Stomach smooth muscle (tissue), 2 donors: Measurements from ENCODE around the gene MYO5C.
"Not testable (repeated sequence)": the region's sequence is repeated elsewhere in the genome, so short reads cannot be mapped to it uniquely, and the experiment has no call there.

Experiments used
- H3K27ac ChIP-seq: one replicate; pipeline ENCODE4 v1.7.0; 2013; ENCODE audit warnings: mild to moderate bottlenecking, low read length, inconsistent platforms
- H3K27me3 ChIP-seq, 2 donors: one replicate each; pipeline ENCODE4 v1.7.0; 2013; ENCODE audit warnings: low read length in 2 of 2; ENCODE audit not compliant: insufficient read depth in 2 of 2, control insufficient read depth in 1 of 2
- H3K36me3 ChIP-seq, 2 donors: one replicate each; pipeline ENCODE4 v1.7.0; 2013; ENCODE audit warnings: low read length in 2 of 2; ENCODE audit not compliant: control insufficient read depth in 2 of 2, insufficient read depth in 2 of 2
- H3K4me1 ChIP-seq: one replicate; pipeline ENCODE4 v1.7.0; 2013; ENCODE audit warnings: low read length; ENCODE audit not compliant: control insufficient read depth, insufficient read depth
- H3K4me3 ChIP-seq, 2 donors: one replicate each; pipeline ENCODE4 v1.7.0; 2013; ENCODE audit warnings: low read length in 2 of 2
- H3K9ac ChIP-seq, 2 donors: one replicate each; pipeline ENCODE4 v1.7.0; 2013; ENCODE audit warnings: low read length in 2 of 2, mild to moderate bottlenecking in 1 of 2
- H3K9me3 ChIP-seq, 2 donors: one replicate each; pipeline ENCODE4 v1.7.0; 2013; ENCODE audit warnings: low read length in 2 of 2; ENCODE audit not compliant: control insufficient read depth in 2 of 2
- donor health status: healthy.
- donor health status: Pancreatic carcinoma.

Gene MYO5C

DNA sequence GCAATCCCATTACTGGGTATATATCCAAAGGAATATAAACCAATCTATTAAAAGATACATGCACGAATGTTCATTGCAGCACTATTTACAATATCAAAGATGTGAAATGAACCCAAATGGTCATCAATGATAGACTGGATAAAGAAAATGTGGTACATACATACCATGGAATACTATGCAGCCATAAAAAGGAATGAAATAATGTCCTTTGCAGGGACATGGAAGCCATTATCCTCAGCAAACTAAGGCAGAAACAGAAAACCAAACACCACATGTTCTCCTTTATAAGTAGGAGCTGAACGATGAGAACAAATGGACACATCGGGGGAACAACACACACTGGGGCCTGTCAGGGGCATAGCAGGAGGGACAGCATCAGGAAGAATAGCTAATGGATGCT is 125.4 kb downstream of the MYO5C start:
- H3K9me3 ChIP-seq, H3K9ac ChIP-seq, H3K4me1 ChIP-seq, H3K27ac ChIP-seq, H3K36me3 ChIP-seq, H3K27me3 ChIP-seq, H3K4me3 ChIP-seq: not testable (repeated sequence)

DNA sequence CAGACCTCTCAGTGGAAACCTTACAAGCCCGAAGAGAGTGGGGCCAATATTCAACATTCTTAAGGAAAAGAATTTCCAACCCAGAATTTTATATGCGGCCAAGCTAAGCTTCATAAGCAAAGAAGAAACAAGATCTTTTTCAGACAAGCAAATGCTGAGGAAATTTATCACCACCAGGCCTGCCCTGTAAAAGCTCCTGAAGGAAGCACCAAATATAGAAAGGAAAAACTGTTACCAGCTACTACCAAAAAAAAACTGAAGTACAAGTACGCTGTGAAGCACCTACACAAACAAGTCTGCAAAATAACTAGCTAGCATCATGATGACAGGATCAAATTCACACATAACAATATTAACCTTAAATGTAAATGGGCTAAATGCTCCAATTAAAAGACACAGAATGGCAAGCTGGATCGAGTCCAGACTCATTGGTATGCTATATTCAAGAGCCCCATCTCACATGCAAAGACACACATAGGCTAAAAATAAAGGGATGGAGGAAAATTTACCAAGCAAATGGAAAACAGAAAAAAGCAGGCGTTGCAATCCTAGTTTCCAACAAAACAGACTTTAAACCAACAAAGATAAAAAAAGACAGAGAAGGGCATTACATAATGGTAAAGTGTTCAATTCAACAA is 130.0 kb downstream of the MYO5C start:
- H3K9me3 ChIP-seq, H3K27ac ChIP-seq, H3K36me3 ChIP-seq, H3K4me1 ChIP-seq, H3K9ac ChIP-seq, H3K4me3 ChIP-seq, H3K27me3 ChIP-seq: not testable (repeated sequence)

DNA sequence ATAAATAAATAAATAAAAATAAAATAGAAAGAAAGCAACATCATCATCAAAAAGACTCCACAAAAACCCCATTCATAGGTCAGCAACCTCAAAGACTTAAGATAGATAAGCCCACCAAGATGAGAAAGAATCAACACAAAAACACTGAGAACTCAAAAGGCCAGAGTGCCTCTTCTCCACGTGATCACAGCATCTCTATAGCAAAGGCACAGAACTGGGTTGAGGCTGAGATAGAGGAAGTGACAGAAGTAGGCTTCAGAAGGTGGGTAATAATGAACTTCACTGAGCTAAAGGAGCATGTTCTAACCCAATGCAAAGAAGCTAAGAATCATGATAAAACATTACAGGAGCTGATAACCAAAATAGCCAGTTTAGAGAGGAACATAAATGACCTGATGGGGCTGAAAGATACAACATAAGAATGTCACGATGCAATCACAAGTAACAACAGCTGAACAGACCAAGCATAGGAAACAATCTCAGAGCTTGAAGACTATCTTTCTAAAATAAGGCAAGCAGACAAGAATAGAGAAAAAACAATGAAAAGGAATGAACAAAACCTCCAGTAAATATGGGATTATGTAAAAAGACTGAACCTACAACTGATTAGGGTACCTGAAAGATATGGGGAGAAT is 130.9 kb downstream of the MYO5C start:
- no peak overlapping the region for H3K4me3 ChIP-seq
- H3K9me3 ChIP-seq = no peaks in the 10 kb centered on the region
- no peak overlapping the region for H3K9ac ChIP-seq
- H3K27me3 ChIP-seq = no peaks in the 10 kb centered on the region
- H3K36me3 ChIP-seq = peaks cover 3 to 7% of the 10 kb centered on the region in 2 donors
- H3K27ac ChIP-seq = no peak overlapping the region
- H3K4me1 ChIP-seq = no peaks in the 10 kb centered on the region

DNA sequence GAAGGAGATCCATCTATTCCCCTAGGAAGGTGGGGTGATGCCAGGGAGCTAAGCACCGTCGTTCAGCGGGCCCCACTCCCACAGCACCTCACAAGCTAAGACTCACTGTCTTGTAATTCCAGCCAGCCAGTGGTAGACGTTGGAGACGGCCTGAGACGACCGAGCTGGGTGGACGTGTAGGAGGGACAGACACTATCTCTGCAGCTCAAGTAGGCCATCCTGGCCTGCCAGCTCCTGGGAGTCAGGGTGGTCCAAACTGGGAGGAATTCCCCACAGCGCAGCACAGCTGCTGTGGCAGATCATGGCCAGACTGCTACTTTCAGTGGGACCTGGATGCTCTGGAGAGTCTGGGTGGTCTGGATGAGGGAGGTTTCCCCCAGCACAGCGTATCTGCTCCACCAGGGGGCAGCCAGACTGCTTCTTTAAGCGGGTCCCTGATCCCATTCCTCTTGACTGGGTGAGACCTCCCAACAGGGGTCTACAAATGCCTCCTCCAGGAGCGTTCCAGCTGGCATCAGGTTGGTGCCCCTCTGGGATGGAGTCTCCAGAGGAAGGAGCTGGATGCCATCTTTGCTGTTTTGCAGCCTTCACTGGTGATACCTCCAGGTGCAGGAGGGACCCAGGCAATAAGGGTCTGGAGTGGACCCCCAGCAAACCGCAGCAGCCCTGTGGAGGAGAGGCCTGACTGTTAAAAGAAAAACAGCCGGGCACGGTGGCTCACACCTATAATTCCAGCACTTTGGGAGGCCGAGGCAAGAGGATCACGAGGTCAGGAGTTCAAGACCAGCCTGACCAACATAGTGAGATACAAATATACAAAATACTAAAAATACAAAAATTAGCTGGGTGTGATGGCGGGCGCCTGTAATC is 132.0 kb downstream of the MYO5C start:
- no peaks in the 10 kb centered on the region for H3K27me3 ChIP-seq
- peaks cover 8 to 10% of the 10 kb centered on the region in 2 donors for H3K36me3 ChIP-seq
- H3K9ac ChIP-seq = no peak overlapping the region
- H3K4me1 ChIP-seq = no peaks in the 10 kb centered on the region
- no peaks in the 10 kb centered on the region for H3K9me3 ChIP-seq
- no peak overlapping the region for H3K4me3 ChIP-seq
- H3K27ac ChIP-seq = no peak overlapping the region

DNA sequence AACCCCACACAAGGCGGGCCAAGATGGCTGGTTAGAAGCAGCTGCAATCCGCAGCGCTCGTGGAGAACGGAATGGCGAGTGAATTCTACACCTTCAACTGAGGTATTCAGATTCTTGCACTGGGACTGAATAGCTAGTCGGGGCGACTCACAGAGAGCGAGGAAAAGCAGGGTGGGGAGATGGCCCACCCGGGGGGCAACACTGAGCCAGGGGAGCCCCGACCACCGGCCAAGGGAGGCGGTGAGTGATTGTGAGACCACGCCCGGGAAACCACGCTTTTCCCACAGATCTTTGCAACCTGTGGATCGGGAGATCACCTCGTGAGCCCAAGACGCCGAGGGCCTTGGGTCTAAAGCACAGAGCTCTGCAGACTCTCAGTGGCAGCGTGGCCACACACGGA is 132.7 kb downstream of the MYO5C start:
- Histone ChIP-seq H3K9ac (no peak overlapping the region), H3K4me3 (no peak overlapping the region), H3K27me3 (no peaks in the 10 kb centered on the region), H3K4me1 (no peaks in the 10 kb centered on the region), H3K36me3 (peaks cover 8 to 10% of the 10 kb centered on the region in 2 donors), H3K9me3 (no peaks in the 10 kb centered on the region), H3K27ac (no peak overlapping the region)

DNA sequence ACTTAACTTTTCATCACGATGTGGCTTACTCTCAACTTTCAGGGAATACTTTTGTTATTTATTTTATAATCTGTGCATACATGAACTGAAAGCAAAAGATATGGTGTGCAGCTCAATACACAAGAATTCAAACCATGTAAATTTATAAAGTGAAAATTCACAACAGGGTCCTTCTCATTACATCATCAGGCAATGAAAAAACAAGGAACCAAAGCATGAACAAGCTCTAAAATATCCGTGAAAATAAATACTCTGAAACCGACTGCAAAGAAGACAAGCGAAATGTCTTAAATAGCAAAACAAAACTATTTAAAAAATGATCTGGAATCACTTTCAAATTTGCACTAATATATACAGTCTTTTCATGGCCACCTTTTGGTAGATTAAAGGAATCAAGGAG is 133.3 kb downstream of the MYO5C start:
- H3K4me1 ChIP-seq = no peaks in the 10 kb centered on the region
- no peaks in the 10 kb centered on the region for H3K27me3 ChIP-seq
- no peaks in the 10 kb centered on the region for H3K9me3 ChIP-seq
- H3K9ac ChIP-seq = no peak overlapping the region
- peaks cover 8 to 10% of the 10 kb centered on the region in 2 donors for H3K36me3 ChIP-seq
- H3K4me3 ChIP-seq = no peak overlapping the region
- H3K27ac ChIP-seq = no peak overlapping the region

DNA sequence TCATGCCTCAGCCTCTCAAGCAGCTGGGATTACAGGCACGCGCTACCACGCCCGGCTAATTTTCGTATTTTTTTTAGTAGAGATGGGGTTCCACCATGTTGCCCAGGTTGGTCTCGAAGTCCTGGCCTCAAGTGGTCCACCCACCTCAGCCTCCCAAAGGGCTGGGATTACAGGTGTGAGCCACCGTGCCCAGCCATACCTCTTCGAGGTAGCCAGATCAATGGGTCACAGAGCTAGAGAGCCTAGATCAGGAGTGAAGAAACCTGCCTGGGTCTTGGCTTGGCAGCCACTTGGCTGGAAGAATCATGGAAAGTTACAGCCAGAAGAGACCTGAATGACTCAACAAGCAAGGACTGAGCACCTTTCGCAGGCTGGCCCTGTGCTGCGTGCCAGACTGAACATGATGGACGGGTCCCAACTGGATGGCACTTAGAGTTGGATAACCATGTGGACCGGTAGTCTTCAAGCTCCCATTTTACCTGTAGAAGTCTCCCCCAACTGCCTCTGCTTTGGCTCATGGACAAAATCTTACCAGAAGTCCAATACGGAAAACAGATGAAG is 134.1 kb downstream of the MYO5C start:
- no peaks in the 10 kb centered on the region for H3K27me3 ChIP-seq
- H3K9me3 ChIP-seq = no peaks in the 10 kb centered on the region
- H3K4me3 ChIP-seq = no peak overlapping the region
- H3K27ac ChIP-seq = no peak overlapping the region
- no peak overlapping the region for H3K9ac ChIP-seq
- H3K4me1 ChIP-seq = no peaks in the 10 kb centered on the region
- peaks cover 8 to 10% of the 10 kb centered on the region in 2 donors for H3K36me3 ChIP-seq

DNA sequence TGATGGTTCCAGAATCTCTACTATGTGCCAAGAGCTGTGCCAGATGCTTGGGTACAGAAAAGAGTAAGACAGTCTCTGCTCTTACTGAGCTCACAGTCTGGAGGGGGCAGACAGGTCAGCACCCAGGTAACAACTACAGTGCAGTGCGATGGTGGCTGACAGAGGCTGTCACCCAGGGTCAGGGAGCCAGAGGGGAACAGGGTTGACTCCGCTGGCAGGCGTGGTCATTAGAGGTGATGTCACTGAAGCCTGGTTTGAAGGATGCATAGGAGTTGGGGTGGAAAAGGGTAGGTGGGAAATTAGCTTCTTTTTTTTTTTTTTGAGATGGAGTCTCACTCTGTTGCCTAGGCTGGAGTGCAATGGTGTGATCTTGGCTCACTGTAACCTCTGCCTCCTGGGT is 136.0 kb downstream of the MYO5C start:
- Histone ChIP-seq H3K9ac (no peak overlapping the region), H3K9me3 (no peaks in the 10 kb centered on the region), H3K27ac (no peak overlapping the region), H3K36me3 (peaks cover 8 to 10% of the 10 kb centered on the region in 2 donors), H3K27me3 (no peaks in the 10 kb centered on the region), H3K4me1 (no peaks in the 10 kb centered on the region), H3K4me3 (no peak overlapping the region)

DNA sequence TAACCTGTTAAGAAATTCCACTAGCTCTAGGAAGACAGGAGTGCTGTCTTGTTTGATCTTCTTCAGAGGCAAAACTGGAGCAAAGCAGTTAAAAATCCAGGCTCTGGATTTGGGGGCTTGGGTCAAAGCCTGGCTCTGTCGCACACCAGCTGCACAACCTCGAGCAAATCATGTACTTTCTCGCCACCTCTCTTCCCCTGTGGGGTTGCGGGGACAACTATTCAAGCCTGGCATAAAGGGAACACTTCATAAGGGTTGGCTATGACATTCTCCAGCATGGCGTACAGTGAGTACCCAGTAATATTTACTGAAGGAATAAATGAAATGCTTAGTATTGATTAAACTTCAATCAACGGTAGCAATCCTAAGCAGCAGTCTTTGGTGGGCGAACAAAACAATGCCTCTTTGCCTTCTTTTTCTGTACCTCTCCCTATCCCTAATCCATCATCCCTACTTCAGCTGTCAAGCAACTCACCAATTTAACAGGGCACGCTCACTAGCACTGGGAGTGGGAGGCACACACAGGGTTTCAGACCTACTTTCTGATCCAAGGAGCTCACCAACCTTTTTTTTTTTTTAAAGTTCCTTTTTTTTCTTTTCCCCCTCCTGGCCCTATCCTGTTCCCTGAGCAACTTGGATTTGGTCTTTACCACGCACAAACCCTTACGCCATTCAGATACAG is 137.4 kb downstream of the MYO5C start:
- Histone ChIP-seq H3K9me3 (no peaks in the 10 kb centered on the region), H3K9ac (no peak overlapping the region), H3K36me3 (peaks cover 8 to 10% of the 10 kb centered on the region in 2 donors), H3K4me1 (no peaks in the 10 kb centered on the region), H3K27ac (no peak overlapping the region), H3K4me3 (no peak overlapping the region), H3K27me3 (no peaks in the 10 kb centered on the region)

DNA sequence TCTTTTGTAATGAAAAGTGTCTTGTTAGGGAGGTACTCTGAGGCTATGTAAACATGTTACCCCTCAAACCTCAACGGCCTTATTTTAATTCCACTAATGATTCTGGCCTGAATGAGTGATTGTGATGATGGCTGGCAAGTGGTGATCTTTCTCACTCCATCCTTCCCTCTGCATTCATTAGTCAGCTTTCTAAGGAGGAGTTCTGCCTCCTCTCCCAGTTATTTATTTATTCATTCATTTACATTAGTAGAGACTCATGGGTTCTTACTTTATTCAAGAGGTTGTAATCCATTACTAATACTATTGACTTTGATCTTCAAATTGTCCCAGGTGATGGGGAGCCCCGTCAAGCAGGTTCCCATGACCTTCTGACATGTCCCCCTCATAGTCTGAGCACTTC is 139.7 kb downstream of the MYO5C start:
- H3K27me3 ChIP-seq = no peaks in the 10 kb centered on the region
- no peaks in the 10 kb centered on the region for H3K9me3 ChIP-seq
- no peak overlapping the region for H3K9ac ChIP-seq
- peaks cover 14 to 15% of the 10 kb centered on the region in 2 donors for H3K36me3 ChIP-seq
- H3K4me1 ChIP-seq = no peaks in the 10 kb centered on the region
- H3K4me3 ChIP-seq = no peak overlapping the region
- H3K27ac ChIP-seq = no peak overlapping the region
